GM19239 (cell line): ENCODE results near the gene ORC5.

Experiments used
- DNase-seq: peaks from one replicate; pipeline ENCODE4 v3.0.0; 2011; ENCODE audit warnings: low spot score; ENCODE audit not compliant: insufficient read length
- FAIRE-seq: peaks from 2 replicates; lab custom pipeline; 2011; peaks lifted over from hg19 to GRCh38; lab: Jason Lieb, UNC

The ORC5 gene

DNA sequence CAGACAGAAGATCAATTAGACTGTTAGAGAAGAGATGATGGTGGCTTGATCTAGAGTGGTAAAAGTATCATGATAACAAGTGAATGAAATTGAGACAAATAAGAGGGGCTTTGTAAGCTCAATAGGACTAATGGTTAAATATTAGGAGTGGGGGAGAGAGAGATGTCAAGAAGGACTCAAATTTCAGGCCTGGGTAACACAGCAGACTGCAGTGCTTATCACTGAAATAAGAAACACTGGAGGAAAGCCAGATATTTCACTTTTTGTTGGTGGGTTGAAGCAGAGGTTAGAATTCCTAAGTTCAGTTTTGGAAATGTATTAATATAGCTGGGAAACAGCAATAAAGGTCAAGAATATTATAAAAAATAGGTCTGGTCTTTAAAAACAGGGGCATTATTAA lies 74.6 kb downstream of the ORC5 start:
- DNase-seq: no peak

GRCh38 chr7:104130726-104131125 lies 77.1 kb downstream of the ORC5 start:
- no peak for DNase-seq
- FAIRE-seq: no peak

More for the DNA sequence above, 74.6 kb downstream of the ORC5 start:
- no peak for FAIRE-seq

DNA sequence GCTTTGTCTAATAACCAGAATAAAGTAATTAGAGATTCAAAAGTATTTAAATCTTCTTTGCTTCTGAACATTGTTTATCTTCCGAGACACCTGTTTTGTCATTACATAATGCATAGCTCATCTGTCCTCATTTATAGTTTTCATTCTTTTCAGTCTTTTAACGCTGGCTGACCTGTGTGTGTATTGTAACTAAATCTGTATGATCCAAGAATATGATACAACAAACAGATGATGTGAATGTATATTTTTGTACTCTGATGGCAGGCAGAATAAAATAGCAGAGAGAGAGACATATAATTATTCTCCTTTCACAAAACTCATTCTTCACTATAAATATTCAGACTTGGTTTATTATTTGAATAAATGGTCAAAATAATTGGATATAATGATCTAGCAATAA lies 80.6 kb downstream of the ORC5 start:
- FAIRE-seq (no peak), DNase-seq (no peak)

GRCh38 chr7:104126411-104126841 lies 81.4 kb downstream of the ORC5 start:
- FAIRE-seq (no peak), DNase-seq (no peak)

DNA sequence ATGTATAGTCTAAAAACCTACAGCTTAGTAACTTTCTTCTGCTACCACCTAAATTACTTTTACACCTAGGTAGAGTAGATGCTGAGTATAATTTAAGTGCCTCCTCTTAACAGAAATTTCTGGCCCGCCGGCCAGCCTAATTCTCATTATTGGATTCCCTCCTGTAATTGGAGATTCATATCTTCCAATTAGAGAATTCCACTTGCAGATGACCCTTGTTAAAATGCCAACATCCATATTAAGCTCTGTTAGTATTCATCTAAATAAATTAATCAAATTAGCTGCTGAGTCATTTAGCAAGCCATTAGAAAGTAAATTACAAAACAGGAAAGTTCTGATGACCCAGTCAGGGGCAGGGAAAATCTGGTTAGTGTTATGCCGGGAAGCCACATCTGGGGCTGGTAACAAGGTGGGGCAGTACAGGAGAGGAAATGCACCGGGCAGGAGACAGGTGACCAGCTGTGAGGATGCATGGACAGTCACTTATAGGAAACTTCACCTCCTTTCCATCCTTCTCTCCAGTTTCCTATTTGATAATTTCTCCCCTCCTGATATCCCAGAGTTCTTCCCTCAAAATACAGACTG lies 82.8 kb downstream of the ORC5 start:
- DNase-seq (no peak), FAIRE-seq (no peak)

GRCh38 chr7:104124469-104124868 lies 83.3 kb downstream of the ORC5 start:
- FAIRE-seq (no peak), DNase-seq (no peak)

DNA sequence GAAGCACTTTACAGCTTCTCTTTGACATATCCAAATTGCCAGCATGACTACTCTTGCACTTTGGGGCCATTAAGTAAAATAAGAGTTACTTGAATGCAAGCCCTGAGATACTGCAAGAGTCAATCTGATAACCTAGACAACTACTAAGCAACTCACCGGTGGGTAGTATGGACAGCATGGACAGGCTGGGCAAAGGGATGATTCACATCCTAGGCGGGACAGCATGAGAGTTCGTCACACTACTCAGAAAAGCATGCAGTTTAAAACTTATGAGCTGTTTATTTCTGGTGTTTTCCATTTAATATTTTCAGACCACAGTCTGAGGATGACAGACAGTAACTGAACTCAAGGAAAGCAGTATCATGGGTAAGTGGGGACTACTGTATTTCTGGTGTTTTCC lies 84.0 kb downstream of the ORC5 start:
- FAIRE-seq: no peak
- no peak for DNase-seq

DNA sequence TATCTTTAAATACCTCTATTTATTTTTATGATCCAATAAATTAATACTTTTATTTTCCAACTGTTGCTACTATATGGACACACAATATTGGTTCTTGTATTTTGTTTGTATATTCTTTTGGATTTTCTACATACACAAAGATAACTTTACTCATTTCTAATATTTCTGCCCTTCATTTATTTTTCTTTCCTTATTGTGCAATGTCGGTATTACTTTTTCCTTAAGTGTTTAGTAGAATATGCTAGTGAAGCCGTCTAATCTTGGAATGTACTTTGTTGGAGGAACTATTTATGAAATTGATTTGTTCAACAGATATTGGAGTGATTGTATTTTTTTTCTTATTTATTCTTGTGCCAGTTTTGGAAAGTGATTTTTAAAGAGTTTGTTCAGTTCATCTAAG lies 94.0 kb downstream of the ORC5 start:
- DNase-seq (no peak), FAIRE-seq (no peak)

DNA sequence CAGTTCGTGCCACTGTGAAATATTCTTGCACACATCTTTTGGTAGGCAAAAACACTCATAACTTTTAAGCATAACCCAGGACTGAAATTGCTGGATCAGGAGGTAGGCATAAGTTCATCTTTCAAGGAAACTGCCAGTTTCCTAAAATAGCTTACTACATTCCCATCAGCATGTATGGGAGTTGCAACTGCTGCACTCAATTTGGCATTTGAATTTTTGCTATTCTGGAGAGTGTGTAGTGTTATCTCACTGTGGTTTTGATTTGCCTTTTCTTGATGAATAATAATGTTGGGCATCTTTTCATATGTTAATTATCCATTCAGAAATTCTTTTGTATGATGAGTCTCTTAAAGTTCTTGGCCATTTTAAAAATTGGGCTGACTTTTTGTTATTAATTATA lies 95.2 kb downstream of the ORC5 start:
- no peak for FAIRE-seq
- DNase-seq: no peak

GRCh38 chr7:104111271-104111670 lies 96.5 kb downstream of the ORC5 start:
- DNase-seq: no peak
- no peak for FAIRE-seq

- FAIRE-seq (no peak), DNase-seq (no peak)
Observed at GRCh38 chr7:104106108-104106905, 101.5 kb downstream of the ORC5 start.

DNA sequence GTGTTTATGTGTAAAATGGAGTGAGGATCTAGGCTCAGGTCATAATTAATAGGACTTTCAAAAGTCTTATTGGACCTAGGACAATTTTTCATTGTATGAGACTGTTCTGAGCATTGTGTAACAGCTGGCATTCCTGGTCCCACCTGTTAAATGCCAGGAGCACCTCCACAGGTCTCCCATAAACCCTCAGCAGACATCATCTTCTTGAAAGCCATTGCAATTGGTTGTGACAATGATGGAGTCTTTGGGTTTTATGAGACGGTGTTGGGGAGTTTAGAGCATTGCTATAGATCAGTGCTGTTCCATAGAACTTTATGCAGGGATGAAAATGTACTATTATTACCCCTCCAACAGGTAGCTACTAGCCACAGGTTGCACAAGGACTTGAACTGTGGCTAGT lies 108.9 kb downstream of the ORC5 start:
- DNase-seq: no peak
- FAIRE-seq: no peak

- FAIRE-seq: no peak
- DNase-seq: no peak
Observed at GRCh38 chr7:104096683-104097082, 111.1 kb downstream of the ORC5 start.

DNA sequence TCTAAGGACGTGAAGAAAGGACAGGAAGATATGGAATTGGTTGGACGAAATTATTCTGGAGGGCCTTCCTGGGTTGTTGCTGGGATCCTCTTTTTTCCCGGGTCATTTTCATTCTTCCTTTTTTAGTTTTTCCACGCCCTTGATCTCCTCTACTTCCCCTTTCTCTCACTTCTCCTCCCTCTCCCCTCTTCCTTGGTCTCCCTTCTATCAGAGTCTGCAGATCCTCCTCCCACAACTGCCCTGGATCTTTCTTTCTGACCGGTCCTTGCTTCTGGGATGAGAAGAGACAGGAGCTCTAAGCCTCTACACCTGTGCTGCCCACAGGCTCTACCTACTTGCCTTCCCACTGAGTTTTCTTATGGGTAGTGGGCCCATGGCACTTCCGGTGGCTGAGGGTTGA lies 114.7 kb downstream of the ORC5 start:
- DNase-seq (no peak), FAIRE-seq (no peak)

GRCh38 chr7:104091242-104091641 lies 116.6 kb downstream of the ORC5 start:
- FAIRE-seq (no peak), DNase-seq (no peak)

- DNase-seq: no peak
- no peak for FAIRE-seq
Observed at GRCh38 chr7:104089612-104090011, 118.2 kb downstream of the ORC5 start.

GRCh38 chr7:104089061-104089460 lies 118.8 kb downstream of the ORC5 start:
- DNase-seq (no peak), FAIRE-seq (no peak)
